ENCODE results near the gene EIF2S2. TPM values are rescaled to one million over a fixed set of nuclear protein-coding genes. Genes with fewer than 3 reads are reported as not detected.

The EIF2S2 gene
- total and polyA plus RNA-seq, 2 donors (not counting 1 experiment from before 2014, with no cell fraction given) = 108 to 140 TPM

DNA sequence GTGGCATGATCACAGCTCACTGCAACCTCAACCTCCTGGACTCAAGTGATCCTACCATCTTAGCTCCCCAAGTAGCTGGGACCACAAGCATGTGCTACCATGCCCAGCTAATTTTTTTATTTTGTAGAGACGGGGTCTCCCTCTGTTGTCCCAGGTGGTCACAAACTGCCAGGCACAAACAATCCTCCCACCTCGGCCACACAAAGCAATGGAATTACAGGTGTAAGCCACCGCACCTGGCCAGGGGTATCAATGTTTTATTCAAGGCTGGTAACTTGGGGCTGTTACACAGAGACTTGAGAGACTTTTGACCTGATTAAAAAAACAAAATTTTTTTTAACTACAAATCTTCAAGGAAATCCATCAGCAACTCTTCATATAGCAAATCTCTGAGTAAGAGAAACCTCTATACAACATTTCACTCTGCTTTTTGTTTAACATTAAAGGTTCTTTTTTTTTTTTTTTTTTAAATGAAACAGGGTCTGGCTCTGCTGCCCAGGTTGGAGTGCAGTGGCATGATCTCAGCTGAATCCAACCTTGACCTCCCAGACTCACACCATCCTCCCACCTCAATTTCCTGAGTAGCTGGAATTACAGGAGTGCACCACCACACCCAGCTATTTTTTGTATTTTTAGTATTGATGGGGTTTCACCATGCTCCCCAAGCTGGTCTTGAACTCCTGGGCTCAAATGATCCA, 5.9 kb downstream of the EIF2S2 start:
- no peaks in the 10 kb centered on the region for H3K9me3 ChIP-seq (ENCODE audit: control insufficient read depth, insufficient read depth, low read depth, low read length)
- H3K36me3 ChIP-seq (ENCODE audit: control insufficient read depth, insufficient read depth, low read length) = peaks cover 9% of the 10 kb centered on the region
- peaks cover 78% of the 10 kb centered on the region for H3K79me2 ChIP-seq (ENCODE audit: control insufficient read depth, insufficient read depth, low read length)
- H3K4me3 ChIP-seq (replicated peaks in 1 of 4; ENCODE audit: control extremely low read depth in 1 of 4, insufficient read depth in 1 of 4, low read depth in 3 of 4, low read length in 4 of 4) = no peak overlapping the region
- no peak for TF ChIP-seq EZH2 (IDR thresholded peaks at IDR 0.05; ENCODE audit: low read length, missing control alignments)
- TF ChIP-seq, protein P1, sequence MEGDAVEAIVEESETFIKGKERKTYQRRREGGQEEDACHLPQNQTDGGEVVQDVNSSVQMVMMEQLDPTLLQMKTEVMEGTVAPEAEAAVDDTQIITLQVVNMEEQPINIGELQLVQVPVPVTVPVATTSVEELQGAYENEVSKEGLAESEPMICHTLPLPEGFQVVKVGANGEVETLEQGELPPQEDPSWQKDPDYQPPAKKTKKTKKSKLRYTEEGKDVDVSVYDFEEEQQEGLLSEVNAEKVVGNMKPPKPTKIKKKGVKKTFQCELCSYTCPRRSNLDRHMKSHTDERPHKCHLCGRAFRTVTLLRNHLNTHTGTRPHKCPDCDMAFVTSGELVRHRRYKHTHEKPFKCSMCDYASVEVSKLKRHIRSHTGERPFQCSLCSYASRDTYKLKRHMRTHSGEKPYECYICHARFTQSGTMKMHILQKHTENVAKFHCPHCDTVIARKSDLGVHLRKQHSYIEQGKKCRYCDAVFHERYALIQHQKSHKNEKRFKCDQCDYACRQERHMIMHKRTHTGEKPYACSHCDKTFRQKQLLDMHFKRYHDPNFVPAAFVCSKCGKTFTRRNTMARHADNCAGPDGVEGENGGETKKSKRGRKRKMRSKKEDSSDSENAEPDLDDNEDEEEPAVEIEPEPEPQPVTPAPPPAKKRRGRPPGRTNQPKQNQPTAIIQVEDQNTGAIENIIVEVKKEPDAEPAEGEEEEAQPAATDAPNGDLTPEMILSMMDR (conservative IDR thresholded peaks at IDR 0.05 in 1 of 2, IDR thresholded peaks at IDR 0.05 in 1 of 2; ENCODE audit: low read depth in 1 of 2, low read length in 2 of 2) = no peak
- no peak overlapping the region for H3K27ac ChIP-seq (ENCODE audit: insufficient read depth, low read length)
- H2AFZ ChIP-seq (ENCODE audit: low read length) = no peak overlapping the region
- H3K27me3 ChIP-seq (ENCODE audit: control insufficient read depth, insufficient read depth, low read length) = no peaks in the 10 kb centered on the region
- no peak overlapping the region for H3K4me2 ChIP-seq (ENCODE audit: extremely low read depth, insufficient read depth, low read length)
- H3K4me1 ChIP-seq (ENCODE audit: control insufficient read depth, extremely low read depth, insufficient read depth, low read length) = peaks cover 4% of the 10 kb centered on the region
- DNase-seq (ENCODE audit: low read depth in 2 of 2) = no peak
- peaks cover 9% of the 10 kb centered on the region for H4K20me1 ChIP-seq (ENCODE audit: control insufficient read depth, extremely low read depth, insufficient read depth, low read length)
- no peak overlapping the region for H3K9ac ChIP-seq (ENCODE audit: insufficient read depth, low read length)

DNA sequence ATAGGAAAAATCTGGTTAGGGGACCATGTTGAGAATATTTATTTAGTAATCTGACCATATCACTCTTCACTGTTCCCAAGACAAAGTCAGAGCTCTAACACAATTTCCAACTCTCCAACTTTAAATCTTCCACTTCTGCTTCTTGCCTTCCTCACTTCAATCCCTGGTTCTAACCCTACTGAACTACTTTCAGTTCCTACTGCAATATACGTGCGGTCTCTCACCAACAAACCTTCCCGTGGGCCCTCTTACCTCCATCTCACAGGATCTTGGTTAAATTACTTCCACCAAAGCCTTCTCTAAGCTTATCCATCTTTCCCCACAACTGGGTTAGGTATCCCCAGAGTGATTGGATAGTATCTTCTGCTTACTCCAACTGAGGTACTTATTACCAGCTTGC, 8.0 kb downstream of the EIF2S2 start:
- H3K9me3 ChIP-seq (ENCODE audit: control insufficient read depth, insufficient read depth, low read depth, low read length) = no peaks in the 10 kb centered on the region
- H3K27ac ChIP-seq (ENCODE audit: insufficient read depth, low read length) = no peak overlapping the region
- peaks cover 10% of the 10 kb centered on the region for H3K36me3 ChIP-seq (ENCODE audit: control insufficient read depth, insufficient read depth, low read length)
- no peaks in the 10 kb centered on the region for H3K4me1 ChIP-seq (ENCODE audit: control insufficient read depth, extremely low read depth, insufficient read depth, low read length)
- no peak overlapping the region for H3K4me2 ChIP-seq (ENCODE audit: extremely low read depth, insufficient read depth, low read length)
- no peak overlapping the region for H3K4me3 ChIP-seq (replicated peaks in 1 of 4; ENCODE audit: control extremely low read depth in 1 of 4, insufficient read depth in 1 of 4, low read depth in 3 of 4, low read length in 4 of 4)
- peaks cover 66% of the 10 kb centered on the region for H3K79me2 ChIP-seq (ENCODE audit: control insufficient read depth, insufficient read depth, low read length)
- peaks cover 3% of the 10 kb centered on the region for H4K20me1 ChIP-seq (ENCODE audit: control insufficient read depth, extremely low read depth, insufficient read depth, low read length)
- no peak overlapping the region for H2AFZ ChIP-seq (ENCODE audit: low read length)
- TF ChIP-seq, protein P1 (conservative IDR thresholded peaks at IDR 0.05 in 1 of 2, IDR thresholded peaks at IDR 0.05 in 1 of 2; ENCODE audit: low read depth in 1 of 2, low read length in 2 of 2) = no peak
- no peak for TF ChIP-seq EZH2 (IDR thresholded peaks at IDR 0.05; ENCODE audit: low read length, missing control alignments)
- no peaks in the 10 kb centered on the region for H3K27me3 ChIP-seq (ENCODE audit: control insufficient read depth, insufficient read depth, low read length)
- H3K9ac ChIP-seq (ENCODE audit: insufficient read depth, low read length) = no peak overlapping the region
- DNase-seq (ENCODE audit: low read depth in 2 of 2) = no peak

DNA sequence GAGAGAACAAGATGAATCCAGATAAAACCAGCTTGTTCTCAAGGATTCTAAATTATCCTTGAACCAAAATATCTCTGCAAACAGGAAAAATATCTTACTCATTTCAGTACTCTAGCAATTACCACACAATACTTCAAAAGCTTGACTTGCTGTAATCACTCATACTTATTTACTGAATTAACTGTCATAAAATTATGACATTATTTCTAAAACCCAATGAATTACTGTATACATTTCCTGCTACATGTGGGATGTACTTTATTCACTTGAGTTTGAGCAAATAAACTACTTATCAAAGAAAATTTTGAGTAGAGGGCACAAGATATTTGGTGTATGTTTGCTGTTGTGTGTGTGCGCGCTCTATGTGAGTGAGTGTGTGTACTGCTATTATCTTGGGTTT, 9.7 kb downstream of the EIF2S2 start:
- H3K27ac ChIP-seq (ENCODE audit: insufficient read depth, low read length) = no peak overlapping the region
- H3K9me3 ChIP-seq (ENCODE audit: control insufficient read depth, insufficient read depth, low read depth, low read length) = no peaks in the 10 kb centered on the region
- H3K27me3 ChIP-seq (ENCODE audit: control insufficient read depth, insufficient read depth, low read length) = no peaks in the 10 kb centered on the region
- H3K4me3 ChIP-seq (replicated peaks in 1 of 4; ENCODE audit: control extremely low read depth in 1 of 4, insufficient read depth in 1 of 4, low read depth in 3 of 4, low read length in 4 of 4) = no peak overlapping the region
- H2AFZ ChIP-seq (ENCODE audit: low read length) = no peak overlapping the region
- no peak overlapping the region for H3K9ac ChIP-seq (ENCODE audit: insufficient read depth, low read length)
- H3K4me1 ChIP-seq (ENCODE audit: control insufficient read depth, extremely low read depth, insufficient read depth, low read length) = no peaks in the 10 kb centered on the region
- H3K4me2 ChIP-seq (ENCODE audit: extremely low read depth, insufficient read depth, low read length) = no peak overlapping the region
- peaks cover 49% of the 10 kb centered on the region for H3K79me2 ChIP-seq (ENCODE audit: control insufficient read depth, insufficient read depth, low read length)
- H4K20me1 ChIP-seq (ENCODE audit: control insufficient read depth, extremely low read depth, insufficient read depth, low read length) = peaks cover 2% of the 10 kb centered on the region
- TF ChIP-seq, protein P1 (conservative IDR thresholded peaks at IDR 0.05 in 1 of 2, IDR thresholded peaks at IDR 0.05 in 1 of 2; ENCODE audit: low read depth in 1 of 2, low read length in 2 of 2) = no peak
- no peak for TF ChIP-seq EZH2 (IDR thresholded peaks at IDR 0.05; ENCODE audit: low read length, missing control alignments)
- no peak for DNase-seq (ENCODE audit: low read depth in 2 of 2)
- H3K36me3 ChIP-seq (ENCODE audit: control insufficient read depth, insufficient read depth, low read length) = peaks cover 10% of the 10 kb centered on the region
